Stimulated activated CD4-positive, alpha-beta T cell treated with anti-CD3 and anti-CD28 coated beads, Interleukin-15, amount 100 ng/mL, for 1 hour (primary cell): Measurements from ENCODE around the gene UBQLNL.

Source experiments
- DNase-seq, 2 donors: peaks; one replicate each; pipeline ENCODE4 v3.0.0-alpha.2; 2020; ENCODE audit warnings: low read depth in 1 of 2, low spot score in 1 of 2

UBQLNL gene, protein sequence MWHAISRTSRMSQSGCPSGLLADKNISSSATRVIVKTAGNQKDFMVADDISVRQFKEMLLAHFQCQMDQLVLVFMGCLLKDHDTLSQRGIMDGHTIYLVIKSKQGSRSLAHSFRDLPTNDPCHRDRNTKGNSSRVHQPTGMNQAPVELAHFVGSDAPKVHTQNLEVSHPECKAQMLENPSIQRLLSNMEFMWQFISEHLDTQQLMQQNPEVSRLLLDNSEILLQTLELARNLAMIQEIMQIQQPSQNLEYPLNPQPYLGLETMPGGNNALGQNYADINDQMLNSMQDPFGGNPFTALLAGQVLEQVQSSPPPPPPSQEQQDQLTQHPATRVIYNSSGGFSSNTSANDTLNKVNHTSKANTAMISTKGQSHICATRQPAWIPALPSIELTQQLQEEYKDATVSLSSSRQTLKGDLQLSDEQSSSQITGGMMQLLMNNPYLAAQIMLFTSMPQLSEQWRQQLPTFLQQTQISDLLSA

DNA sequence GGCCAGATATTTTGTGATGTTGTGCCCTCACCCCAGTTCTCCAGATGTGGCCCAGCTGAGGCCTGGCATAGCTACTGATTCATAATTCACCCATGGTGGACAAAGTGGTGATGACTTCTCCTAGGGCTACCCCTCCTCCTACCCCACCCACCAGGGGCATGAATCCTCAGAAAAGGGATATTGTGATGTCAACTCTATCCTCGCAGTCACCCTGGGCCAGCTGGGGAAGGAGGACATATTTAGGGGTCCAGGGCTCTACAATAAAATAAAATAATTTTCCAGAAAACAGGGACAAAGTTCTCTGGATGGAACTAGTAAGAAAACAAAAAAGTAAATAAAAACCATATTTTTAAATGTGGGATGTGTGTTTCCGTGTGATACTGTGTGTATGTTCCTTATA is at the start of gene UBQLNL:
UBQLNL (minus strand) TSS at position 101 of the 400 bp plus-strand sequence. CDS start 258 bp downstream, outside the sequence.
- no peak for DNase-seq

DNA sequence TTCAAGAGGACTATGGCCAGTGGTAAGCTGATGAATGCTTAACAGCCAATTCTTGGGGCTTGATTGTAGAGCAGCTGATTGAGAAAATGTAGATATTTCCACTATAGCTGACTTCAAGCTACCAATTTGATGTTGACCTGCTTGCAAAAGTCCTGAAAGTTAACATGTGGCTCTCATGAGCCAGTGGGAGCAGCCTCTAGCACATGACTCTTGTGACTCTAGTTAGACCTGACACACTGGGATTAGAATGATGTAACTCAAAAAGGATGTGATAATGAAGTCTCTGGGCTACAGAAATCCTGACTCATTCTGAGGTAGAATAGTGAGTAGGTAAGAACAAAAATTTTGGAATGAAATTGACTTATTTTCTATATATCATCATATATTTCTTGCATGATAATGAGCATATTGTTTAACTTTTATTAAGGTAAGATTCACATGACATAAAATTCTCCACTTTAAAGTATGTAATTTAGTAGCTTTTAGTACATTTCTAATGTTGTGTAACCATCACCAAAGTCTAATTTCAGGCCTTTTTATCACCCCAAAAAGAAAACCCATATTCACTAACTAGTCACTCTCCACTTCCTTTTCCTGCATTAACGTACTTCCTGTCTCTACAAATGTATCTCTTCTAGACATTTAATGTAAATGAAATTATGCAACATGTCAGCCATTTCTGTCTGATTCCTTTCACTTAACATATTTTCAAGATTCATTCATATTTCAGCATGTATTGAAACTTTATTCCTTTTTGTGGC is 47.9 kb upstream of the UBQLNL start:
- no peak for DNase-seq

DNA sequence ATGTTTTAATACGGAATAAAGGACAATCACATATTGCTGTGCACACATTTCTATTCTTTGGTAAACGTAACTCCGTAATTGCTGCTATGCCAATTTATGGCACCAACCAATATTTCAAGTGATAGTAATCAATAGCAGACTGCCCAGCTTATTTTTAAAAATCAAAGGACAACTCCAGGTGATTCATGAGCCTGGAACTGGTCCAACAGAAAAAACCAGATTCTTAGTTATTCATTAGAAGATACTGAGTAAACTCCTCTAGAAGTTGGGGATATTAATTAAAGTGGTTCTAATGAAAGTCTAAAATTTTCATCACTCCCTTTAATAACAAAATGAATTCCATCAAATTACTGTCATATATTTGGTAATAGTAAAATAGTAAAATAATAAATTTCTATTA is 41.3 kb upstream of the UBQLNL start:
- DNase-seq: no peak

DNA sequence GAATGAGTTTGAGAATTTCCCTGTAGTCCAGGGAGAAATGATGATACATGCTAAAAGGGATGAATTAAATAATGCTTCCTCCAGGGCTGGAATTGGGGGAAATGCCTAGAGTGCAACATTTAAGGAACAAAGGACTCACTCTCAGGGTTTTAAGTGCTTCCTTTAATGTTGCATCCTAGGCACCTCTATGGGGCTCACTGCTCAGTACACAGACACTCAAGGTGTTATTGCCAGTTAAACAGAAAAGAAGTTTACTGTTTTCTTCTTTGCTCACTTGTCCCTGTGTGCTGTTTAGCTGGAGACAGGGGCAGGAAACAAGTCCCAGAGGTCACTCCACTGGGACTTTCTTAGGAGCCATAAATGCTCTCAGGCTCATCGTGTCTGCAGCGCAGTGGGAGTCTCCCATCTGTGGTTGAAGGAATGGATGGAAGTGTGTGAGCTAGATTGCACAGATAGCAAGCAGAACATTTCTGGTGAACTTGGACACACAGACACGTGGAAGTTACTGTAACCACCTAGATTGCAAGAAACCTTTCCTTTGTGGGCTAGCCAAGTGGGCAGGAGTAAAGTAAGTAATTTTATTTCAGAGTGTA is 40.2 kb upstream of the UBQLNL start:
- DNase-seq: no peak

DNA sequence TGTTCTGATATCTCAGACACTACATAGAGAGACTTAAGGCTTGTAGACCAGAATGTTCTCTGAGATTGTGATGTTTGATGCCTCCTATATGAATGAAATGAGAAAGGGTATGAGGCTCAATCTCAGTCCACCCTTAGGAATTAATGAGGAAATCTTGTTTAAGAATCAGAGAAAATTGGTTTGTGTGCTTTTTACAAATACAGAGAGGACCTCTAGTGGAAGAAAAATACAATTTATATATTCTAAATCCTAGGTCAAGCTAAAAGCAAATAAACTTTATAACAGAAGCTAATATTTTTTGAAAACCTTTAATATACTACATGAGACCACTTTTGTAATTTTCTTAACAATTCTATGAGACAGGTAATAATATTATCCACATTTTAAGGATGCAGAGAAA is 36.8 kb upstream of the UBQLNL start:
- DNase-seq: no peak

DNA sequence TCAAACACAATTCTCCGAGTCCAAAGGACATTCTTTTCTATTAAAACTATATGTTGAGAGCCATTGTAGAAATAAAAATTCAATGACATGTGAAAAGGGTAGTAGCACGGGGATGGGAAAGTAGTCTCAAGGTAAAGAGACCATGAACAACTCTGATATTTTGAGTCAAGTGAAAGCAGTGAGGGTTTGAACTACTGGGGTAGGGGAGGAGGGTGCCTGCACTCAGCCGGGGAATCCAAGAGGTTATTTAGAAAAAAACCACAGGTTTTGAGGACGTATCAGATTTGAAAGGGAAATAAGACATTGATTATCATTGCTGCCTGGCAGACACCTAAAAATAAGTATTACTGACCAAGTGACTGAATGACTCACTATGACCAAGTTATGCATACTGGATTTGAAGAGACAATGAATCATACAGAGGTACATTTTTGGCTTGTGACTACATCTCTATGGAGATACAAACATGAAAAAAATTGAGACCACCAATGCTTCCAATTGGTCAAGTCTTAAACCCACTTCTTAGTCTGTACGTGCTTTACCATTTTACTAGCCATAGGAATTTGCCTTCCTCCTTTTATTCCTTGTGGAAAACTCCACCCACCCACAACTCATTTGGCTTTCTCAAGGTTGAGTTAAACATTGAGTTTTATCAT is 34.1 kb upstream of the UBQLNL start:
- no peak for DNase-seq

DNA sequence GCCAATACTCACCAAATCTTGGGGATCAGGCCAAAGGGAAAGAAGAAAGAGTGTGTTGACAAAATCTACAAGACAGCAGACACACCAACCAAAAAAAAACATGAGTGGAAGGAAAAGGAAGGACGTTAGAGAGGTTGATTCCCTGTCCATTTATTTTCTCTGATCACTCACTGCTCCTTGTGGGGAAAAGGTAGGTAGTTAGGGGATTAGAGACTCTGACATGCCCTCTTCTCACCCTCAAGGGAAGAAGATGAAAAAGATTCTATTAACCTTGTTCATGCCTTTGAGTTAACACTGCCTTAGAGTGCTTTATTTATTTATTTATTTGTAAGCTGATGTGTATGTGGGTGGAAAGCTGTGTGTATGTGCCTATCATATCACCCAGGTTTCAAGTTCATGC is 31.9 kb upstream of the UBQLNL start, which contains the start of gene OR52H1:
OR52H1 (minus strand) TSS at position 101 of the 400 bp plus-strand sequence. CDS start 3,035 bp downstream, outside the sequence.
- no peak for DNase-seq

DNA sequence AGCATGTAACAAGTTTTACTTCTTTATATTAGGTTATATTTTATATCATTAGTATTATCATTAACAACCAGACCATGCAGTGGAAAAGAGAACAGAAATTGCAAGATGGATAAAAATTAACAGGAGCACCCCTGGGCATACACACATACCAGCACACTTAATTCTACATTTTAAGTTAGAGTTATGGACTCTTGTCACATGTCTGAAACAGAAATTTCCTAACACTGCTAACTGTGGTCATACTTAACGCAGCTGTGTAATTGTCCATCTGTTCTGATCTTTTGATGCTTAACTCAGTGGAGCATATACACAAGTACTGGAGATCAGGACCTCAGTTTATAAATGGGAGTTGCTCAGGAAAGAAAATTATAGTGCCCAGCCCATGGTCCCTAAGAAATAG is 31.5 kb upstream of the UBQLNL start:
- no peak for DNase-seq

DNA sequence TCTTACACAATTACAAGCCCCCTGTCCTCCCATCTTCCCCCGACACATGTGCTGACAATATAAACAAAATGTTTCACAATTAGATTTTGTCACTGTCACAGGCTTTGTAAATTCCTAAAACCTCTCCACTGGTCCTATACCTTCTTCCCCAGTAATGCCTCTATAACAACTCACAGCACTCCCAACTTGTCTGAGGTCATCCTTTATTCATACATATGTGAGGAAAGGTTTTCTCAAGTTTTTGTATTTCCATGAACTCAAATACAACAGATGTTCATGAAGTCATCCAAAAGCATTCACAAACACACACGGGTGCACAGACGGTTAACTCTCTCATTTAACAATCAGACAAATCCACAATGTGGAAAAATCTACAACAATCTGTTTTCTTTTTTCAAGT is 30.0 kb upstream of the UBQLNL start:
- DNase-seq: no peak

DNA sequence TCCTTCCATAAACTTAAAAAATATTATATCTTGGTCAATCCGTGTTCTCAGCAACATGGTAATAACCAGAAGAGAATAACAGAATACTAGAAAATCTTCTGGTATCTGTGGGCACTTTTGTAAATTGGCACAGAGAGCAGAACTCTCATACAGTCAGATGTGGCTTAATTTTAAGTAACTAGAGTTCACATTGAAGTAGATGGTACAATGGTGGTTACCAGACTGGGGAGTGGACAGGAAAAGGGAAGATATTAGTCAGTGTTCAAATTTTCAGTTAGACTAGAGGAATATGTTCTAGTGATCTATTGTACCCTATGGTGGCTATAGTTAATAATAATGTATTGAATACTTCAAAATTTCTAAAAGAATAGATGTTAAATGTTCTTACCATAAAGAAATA is 24.9 kb upstream of the UBQLNL start:
- no peak for DNase-seq

DNA sequence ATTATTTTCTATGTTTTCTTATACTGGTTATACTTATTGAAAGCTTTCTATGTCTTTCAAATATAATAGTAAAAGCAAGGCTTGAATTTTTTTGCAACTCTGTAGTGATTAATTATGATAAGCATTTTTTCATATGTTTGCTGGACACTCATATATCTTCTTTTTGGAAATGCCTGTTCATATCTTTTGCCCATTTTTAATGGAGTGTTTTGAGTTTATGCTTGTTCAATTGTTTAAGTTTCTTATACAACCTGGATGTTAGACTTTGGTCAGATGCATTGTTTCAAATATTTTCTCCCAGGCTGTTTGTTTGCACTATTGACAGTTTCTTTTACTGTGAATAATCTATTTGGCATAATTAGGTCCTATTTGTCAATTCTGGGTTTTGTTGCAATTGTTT is 20.0 kb upstream of the UBQLNL start:
- no peak for DNase-seq

DNA sequence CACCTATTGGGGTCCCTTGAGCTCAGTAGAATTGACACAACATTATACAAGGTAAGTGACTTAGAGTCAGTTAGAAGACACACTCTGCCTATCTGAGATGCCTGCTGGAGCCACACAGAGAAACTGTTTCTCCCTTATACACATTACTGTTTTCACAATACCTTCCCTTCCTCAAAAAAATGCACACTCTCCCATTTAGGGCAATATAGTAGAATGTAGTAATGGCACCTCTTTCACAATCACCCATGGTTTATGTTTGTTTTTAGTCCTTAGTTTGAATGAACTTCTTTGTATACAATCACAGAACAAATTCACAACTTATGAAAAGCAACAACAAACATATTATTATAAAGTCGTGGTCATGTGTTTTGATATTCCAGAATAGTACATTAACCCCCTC is 17.5 kb upstream of the UBQLNL start:
- no peak for DNase-seq

DNA sequence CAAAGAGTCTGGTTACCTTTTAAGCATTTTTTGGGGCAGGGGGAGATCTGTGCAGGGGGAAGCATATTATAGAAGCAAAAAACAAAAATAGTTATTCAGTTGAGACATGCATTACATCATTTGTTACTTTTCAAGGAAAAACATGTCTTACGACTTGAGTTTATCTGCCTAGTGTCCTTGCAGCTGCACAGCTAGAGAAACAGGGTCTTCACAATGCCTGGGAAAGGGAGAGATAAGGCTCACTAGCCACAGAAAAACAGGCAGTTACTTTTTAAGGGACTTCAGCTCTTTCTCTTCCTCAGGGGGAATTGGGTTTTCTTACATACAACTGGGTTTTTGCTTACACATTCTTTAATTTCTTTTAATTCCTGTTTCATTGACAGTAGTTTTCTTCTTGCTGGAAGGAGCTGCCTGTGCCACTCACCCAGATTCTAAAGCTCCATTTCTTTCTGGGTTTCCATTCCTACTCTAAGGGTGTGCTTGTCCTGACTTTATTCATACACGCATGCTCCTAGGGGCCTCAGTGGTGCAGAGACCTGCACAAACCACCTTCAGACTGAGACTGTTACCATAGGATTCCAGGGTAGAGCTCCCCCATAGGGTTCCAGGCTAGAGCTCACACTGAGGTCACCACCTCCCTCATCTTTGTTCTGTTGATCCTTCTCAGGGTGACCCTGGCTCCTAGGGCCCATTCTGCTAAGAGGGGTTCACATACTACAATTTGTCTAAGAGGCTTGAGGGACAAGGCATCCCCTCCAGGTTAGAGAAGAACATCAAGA is 14.7 kb upstream of the UBQLNL start:
- DNase-seq: no peak

DNA sequence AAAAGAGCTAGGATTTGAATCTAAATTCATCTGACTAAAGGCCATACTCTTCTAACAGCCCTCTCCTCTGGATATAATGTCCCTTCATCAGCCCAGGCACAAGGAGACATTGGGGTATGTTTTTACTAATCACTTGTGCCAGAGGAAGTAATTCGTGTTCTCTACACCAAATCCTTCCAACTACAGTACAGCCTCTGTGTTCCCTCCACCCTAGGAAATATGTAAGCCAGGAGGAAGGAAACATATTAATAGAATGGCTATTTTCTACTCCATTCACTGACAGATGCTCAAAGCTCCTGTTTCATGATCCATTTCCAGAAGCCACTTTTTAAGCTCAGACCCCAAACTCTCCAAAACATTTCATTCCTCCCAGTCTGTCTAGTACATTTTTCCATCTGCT is 12.0 kb upstream of the UBQLNL start:
- DNase-seq: no peak

DNA sequence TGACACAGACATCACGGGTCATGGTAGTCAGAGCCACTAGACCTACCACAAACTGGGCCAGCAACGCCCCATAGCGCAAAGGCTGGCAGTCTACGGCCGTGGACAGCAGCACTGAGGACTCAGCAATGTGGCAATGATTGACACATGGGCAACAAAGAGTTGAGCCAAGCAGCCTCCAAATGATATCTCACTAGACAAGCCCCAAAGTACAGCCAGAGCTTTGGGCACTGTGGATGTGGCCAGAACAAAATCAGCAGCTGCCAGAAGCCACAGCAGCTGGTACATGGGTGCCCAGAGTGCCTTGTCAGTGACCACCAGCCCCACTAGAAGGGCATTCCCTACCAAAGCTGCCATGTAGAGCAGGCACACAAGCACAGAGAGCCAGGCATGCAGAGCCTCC is 11.2 kb upstream of the UBQLNL start:
- DNase-seq: no peak

DNA sequence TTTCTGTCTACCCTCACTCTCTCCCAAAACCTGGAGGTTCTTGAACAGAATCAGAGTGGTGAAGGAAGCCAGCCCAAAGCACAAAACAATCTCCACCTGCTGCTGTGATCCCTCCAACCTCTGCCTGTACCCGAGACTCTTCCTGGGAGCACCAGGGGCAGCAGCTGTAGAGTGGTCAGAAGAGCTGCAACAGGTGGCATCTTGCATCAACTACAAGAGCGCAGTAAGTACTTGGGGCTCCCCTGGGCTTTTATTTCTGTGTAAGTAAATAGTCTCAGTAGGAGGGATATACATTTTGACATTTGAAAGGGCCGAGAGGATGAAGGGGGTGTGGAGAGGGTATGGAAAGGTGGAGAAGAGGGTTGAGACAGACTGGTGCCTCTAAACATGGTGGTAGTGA is 8.3 kb upstream of the UBQLNL start:
- no peak for DNase-seq

DNA sequence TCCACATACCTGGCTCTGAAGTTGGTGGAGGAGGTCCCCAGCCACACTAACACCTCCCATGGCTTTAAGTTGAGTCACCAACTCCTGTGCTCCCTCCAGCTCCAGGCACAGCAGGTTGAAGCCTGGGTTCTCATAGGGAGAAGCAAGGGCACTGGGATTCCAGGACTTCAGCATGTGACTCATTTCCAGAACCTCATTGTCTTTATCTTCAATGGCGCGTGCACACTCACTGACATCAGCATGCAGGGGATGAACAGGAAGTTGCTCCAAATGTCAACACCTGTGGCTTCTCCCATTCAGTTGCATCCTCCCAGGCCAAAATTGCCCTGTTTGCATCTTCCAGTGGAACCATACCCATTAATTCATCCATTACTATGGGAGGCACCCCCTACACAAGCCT is 5.8 kb upstream of the UBQLNL start:
- no peak for DNase-seq

DNA sequence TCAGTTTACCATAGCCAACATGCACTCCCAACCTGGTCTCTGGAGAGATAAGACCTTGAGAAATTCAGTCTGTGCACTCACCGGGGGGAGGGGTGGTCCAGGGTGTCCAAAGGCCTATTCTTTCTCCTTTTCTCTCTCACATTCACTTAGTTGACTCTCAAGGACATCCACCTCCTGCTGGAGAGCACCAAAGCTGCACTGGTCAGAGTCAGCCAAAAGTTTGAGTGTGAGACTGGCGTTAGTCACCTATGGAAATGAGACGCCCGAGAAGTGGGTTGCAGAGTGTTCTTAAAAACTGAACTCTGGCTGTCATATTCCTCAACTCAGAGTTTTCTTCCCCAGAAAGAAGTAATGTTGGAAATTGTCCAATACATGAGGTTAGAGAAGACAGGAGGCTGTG is 5.0 kb upstream of the UBQLNL start:
- DNase-seq: no peak

DNA sequence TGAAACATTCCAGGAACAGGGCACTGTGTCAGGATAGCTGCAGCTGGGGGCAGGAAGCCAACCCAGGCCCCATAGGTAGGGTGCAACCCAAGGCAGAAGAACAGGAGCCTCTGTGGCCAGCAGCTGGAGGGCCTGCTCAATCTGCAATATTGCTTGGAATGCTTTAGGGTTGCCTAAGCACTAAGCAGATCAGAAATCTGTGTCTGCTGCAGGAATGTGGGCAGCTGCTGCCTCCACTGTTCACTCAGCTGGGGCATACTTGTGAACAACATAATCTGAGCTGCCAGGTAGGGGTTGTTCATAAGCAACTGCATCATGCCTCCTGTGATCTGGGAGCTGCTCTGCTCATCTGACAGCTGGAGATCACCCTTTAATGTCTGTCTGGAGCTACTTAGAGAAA is 1.7 kb downstream of the UBQLNL start:
- no peak for DNase-seq

DNA sequence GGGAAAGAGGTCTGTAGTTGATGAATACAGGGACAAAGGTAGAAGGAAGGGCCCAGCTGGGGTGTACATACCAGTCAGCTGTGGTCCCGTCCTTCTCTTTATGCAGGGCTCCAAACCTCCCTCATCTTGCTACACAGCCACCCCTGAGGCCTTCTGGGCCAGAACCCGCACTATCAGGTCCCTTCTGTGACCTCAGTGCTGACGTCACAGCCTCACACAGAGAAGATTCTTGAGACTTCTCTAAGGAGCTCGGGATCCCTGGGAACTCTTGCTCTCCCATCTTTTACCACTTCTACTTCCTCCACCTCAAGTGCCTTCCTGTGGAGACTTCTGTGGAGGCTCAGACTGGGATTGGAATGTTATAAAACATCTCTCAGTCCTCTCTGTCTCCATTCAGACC is 6.7 kb downstream of the UBQLNL start, which contains the start of gene UBQLN3:
UBQLN3 (minus strand) TSS at position 155 of the 400 bp plus-strand sequence. CDS start 399 bp downstream, outside the sequence.
- no peak for DNase-seq
